Upper lobe of right lung (tissue), 1 donor: ENCODE results near the gene ZNF354C. TPM values are rescaled to one million over a fixed set of nuclear protein-coding genes. Genes with fewer than 3 reads are reported as not detected.

Source experiments
- ATAC-seq: fragments of 200-7000 bp; cut with Tn5 transposase; one replicate; pipeline ENCODE4 v1.9.1; 2020; ENCODE audit warnings: mild to moderate bottlenecking, moderate library complexity
- DNase-seq: peaks from one replicate; pipeline ENCODE4 v3.0.0-alpha.2; 2020
- H3K27ac ChIP-seq: fragments of 200-600 bp; one replicate; pipeline ENCODE4 v1.8.0; 2022
- H3K27me3 ChIP-seq: fragments of 200-600 bp; one replicate; pipeline ENCODE4 v1.8.0; 2022; ENCODE audit warnings: mild to moderate bottlenecking
- H3K36me3 ChIP-seq: fragments of 200-600 bp; one replicate; pipeline ENCODE4 v1.8.0; 2022
- H3K4me1 ChIP-seq: fragments of 200-600 bp; one replicate; pipeline ENCODE4 v1.8.0; 2022
- H3K4me3 ChIP-seq: fragments of 200-600 bp; one replicate; pipeline ENCODE4 v1.8.0; 2022; ENCODE audit warnings: mild to moderate bottlenecking
- H3K9me3 ChIP-seq: fragments of 200-600 bp; one replicate; pipeline ENCODE4 v1.8.0; 2022
- intact Hi-C: fragments of 100-400 bp; cut with DNase I; formaldehyde crosslinking; loops from one replicate; pipeline ENCODE4 v1.11.0; 2022
- total RNA-seq: library from RNA; stranded (reverse); fragmentation: NEBNext Ultra II Directional; extraction: Animal tissue kit (Norgen Biotek cat#: 25700); gene quantifications from one replicate; pipeline ENCODE4 v1.2.1, GENCODE V29; 2021
- TF ChIP-seq, protein P1 (sequence below): fragments of 200-600 bp; IDR thresholded peaks from one replicate; pipeline ENCODE4 v1.8.0; 2022; ENCODE audit warnings: antibody characterized with exemption
- donor health status: DM: no; HTN: yes; CAD: no; lungs with severe emphysema.

ZNF354C gene
- total RNA-seq, 1 donor from 2014 or later = 6.7 TPM

DNA sequence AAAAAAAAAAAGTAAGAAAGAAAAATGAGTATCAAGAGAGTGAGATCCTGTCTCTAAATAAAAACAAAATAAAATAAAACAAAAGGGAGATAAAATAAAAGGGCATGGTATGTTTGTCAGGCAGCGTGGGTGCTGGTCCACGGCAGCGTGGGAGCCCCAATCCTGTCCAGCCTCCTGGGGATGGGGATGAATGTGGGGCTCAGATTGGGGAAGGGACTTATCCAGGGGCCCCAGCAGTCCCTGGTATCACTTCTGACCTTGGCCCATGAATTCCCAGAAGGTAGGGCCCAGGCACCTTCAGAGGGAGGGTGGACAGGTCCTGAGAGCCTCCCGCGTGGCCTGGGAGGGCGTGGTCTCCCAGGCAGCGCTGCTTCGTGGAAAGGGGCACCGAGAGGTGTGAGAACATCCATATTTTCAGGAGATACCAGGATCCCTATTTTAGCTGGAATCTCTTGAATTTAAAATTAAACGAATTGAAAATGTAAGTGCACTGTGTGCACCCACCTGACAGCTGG lies 71.2 kb downstream of the ZNF354C start:
- DNase-seq (no peak), ATAC-seq (no peak)
- Histone ChIP-seq H3K27ac (no peak overlapping the region), H3K9me3 (no peaks in the 10 kb centered on the region), H3K4me3 (no peak overlapping the region), H3K36me3 (no peaks in the 10 kb centered on the region), H3K27me3 (no peaks in the 10 kb centered on the region), H3K4me1 (no peaks in the 10 kb centered on the region)
- intact Hi-C loops = no loop called here
- TF ChIP-seq, protein P1, sequence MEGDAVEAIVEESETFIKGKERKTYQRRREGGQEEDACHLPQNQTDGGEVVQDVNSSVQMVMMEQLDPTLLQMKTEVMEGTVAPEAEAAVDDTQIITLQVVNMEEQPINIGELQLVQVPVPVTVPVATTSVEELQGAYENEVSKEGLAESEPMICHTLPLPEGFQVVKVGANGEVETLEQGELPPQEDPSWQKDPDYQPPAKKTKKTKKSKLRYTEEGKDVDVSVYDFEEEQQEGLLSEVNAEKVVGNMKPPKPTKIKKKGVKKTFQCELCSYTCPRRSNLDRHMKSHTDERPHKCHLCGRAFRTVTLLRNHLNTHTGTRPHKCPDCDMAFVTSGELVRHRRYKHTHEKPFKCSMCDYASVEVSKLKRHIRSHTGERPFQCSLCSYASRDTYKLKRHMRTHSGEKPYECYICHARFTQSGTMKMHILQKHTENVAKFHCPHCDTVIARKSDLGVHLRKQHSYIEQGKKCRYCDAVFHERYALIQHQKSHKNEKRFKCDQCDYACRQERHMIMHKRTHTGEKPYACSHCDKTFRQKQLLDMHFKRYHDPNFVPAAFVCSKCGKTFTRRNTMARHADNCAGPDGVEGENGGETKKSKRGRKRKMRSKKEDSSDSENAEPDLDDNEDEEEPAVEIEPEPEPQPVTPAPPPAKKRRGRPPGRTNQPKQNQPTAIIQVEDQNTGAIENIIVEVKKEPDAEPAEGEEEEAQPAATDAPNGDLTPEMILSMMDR = no peak

DNA sequence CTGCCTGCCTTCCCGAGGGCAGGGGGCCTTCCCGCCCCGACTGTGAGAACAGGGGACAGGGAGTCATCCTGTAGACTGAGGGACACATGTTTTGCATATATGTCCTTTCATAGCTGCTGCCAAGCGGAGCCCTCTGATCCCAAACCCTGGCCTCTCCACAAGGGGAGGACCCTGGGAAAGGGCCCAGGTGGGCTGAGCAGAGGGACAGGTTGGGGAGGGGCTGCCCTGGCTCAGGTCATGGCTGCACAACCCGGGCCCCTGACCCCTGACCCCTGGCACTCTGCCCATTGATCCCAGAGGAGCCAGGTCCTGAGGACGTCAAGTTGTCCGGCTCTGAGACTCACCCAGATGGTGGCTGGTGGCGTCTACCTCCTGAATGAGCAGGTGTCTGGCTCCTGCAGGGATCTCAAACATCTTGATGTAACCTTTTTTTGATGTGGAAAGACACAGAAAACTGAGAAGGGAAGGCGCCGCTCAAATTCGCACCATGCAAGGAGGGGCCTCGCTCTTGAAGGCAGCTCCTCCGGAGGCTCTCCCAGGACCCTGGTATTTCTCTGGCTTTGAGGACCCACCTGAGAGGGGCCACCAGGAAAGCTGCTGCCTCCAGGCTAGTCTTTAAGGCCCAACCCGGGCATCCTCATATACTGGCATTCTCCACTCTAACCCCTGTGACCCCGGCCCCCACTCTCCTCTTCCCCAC lies 71.9 kb downstream of the ZNF354C start:
- intact Hi-C loops = no loop called here
- DNase-seq (no peak), ATAC-seq (no peak)
- H3K4me3 ChIP-seq = no peak overlapping the region
- H3K27me3 ChIP-seq = no peaks in the 10 kb centered on the region
- TF ChIP-seq, protein P1 = no peak
- no peak overlapping the region for H3K27ac ChIP-seq
- no peaks in the 10 kb centered on the region for H3K4me1 ChIP-seq
- H3K36me3 ChIP-seq = no peaks in the 10 kb centered on the region
- H3K9me3 ChIP-seq = no peaks in the 10 kb centered on the region

DNA sequence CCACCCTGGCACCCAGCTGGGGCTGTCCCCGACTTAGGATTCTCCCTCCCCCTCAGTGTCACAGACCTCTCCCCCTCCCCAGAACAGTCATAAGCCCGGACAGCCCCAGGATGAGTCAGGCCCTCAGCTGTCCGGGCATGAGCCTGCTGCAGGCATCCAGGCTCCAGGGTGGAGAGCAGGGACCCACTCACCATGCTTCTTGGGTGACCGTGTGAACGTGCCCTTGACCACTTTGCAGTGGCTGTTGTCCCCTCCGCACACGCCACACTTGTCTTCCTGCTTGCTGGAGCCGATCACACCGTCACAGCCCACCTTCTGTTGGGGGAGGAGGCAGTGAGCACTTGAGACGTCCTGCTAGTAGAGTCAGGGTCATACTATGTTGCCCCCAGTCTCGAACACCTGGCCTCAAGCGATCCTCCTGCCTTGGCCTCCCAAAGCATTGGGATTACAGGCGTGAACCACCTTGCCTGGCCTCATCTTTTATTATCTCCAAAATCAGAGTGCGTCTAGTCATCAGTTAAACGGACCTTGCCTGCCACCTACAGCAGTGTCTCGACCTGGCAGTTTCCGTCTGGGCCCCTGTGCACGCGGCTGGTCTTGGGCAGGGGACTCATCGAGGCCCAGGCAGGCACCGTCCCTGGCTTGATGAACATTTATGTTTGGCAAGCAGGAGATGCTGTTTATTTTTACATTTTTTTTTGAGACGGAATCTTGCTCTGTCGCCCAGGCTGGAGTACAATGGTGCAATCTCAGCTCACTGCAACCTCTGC lies 72.6 kb downstream of the ZNF354C start:
- ATAC-seq = no peak
- Histone ChIP-seq H3K36me3 (no peaks in the 10 kb centered on the region), H3K27ac (no peak overlapping the region), H3K4me1 (no peaks in the 10 kb centered on the region), H3K9me3 (no peaks in the 10 kb centered on the region), H3K27me3 (no peaks in the 10 kb centered on the region), H3K4me3 (no peak overlapping the region)
- intact Hi-C loops = no loop called here
- TF ChIP-seq, protein P1 = no peak
- no peak for DNase-seq

Other genes starting within 250 kb of the ZNF354C start
- 15.7 TPM for gene ZNF354B, start 200.4 kb upstream of the ZNF354C start, total RNA-seq
- gene ZFP2, start 164.5 kb upstream of the ZNF354C start, total RNA-seq = 2.1 TPM
- gene ZNF454, start 119.2 kb upstream of the ZNF354C start, total RNA-seq = 3.1 TPM
- not detected for gene GRM6, start 65.1 kb upstream of the ZNF354C start, total RNA-seq
- 6.7 TPM for gene ZNF879, start 36.6 kb upstream of the ZNF354C start, total RNA-seq